Dermis microvascular lymphatic vessel endothelial cell (primary cell): ENCODE results near the gene SLC37A1. TPM values are rescaled to one million over a fixed set of nuclear protein-coding genes. Genes with fewer than 3 reads are reported as not detected.

ENCODE experiments used
- DNase-seq, 2 donors: peaks; one replicate each; pipeline versions ENCODE4 v3.0.0 to v3.0.0-alpha.2; 2010; ENCODE audit warnings: low read depth in 2 of 2
- total RNA-seq: library from RNA; depleted of rRNA; stranded (reverse); fragments of >200 nt; gene quantifications from 2 replicates; pipeline ENCODE4 v1.2.1, GENCODE V29; 2014

SLC37A1 gene
- total RNA-seq, 1 donor from 2014 or later: 10.7 TPM

DNA sequence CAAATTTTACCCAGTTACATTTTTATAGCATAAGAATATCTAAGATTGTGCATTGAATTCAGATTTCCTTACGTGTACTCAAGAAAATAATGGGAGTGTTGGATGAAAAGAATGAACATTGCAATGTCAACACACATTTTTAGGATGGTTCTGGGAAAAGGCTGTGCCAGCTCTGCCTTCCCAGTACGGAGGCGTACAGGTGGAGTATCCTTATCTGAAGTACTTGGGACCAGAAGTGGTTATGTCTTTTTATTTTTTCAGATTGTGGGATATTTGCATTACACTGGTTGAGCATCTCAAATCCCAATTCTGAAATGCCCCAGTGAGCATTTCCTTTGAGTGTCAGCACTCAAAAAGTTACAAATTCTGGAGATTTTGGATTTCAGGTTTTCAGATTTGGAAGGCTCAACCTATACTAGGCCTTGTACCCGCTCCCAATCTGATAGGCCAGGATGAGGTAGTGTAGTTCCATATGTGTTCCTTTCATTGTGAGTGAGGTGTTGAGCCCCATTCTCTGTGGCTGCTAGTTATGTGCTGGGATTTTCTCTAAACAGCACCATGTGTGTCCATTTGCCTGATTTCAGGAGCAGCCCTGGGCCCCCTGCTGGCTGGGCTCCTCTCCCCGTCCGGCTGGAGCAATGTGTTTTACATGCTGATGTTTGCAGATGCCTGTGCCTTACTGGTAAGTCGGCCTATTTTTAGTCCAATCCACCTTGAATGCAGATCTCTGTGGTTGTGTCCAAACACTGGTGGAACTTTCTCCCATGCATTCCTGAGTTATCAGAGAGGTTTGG is 60.8 kb downstream of the SLC37A1 start:
- peak in 1 of 2 donors; percentile 28 for DNase-seq

DNA sequence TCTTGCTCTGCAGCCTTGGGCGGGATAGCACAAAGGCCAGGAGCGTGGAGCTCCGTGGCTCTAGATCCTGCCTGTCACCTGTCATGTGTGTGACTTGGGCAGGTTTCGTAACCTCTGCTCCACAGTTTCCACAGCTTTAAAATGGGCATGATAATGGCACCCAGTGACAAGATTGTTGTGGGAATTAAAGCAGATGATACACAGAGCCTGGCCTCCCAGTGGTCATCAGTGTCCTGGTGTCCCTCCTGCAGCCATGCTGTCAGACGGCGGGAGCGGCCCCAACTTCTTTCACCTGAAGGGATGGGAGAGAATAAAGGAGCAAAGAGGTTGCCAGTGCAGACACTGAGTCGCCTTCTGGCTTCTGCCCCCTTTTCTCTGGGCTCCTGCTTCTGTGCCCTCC is 61.5 kb downstream of the SLC37A1 start:
- no peak for DNase-seq

DNA sequence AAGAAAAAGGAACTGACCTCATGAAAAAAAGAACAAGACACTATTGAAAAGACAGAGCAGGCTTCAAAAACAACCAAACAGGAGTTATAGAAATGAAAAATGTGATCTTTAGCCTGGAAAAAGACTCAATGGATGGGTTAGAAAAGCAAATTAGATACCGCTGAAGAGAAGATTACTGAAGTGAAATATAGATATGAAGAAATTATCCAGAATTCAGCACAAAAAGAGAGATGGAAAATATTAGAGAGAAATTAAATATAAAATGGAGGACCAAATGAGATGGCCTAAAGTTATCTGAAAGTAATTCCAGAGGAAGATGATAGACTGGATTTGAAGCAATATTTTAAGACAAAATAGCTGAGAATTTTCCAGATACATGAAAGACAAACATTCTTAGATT is 63.0 kb downstream of the SLC37A1 start:
- DNase-seq: no peak

DNA sequence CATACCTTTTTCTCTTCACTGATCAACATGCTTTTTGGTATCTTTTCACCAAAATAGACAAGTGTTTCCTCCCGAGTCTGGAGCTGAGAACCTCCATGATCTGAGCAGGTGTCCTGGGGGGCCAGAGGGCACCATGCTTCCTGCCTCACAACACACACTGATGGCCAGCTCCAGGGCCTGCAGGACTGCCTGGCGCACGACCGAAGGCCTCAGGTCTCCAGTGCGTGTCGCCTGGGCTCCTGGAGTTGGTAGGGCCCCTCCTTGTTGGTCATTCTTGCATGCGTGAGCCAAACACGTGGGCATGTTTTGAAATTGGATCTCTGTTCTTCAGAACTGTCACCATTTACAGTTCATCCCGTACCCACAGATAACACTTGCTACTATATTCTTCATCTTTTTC is 64.4 kb downstream of the SLC37A1 start:
- no peak for DNase-seq

DNA sequence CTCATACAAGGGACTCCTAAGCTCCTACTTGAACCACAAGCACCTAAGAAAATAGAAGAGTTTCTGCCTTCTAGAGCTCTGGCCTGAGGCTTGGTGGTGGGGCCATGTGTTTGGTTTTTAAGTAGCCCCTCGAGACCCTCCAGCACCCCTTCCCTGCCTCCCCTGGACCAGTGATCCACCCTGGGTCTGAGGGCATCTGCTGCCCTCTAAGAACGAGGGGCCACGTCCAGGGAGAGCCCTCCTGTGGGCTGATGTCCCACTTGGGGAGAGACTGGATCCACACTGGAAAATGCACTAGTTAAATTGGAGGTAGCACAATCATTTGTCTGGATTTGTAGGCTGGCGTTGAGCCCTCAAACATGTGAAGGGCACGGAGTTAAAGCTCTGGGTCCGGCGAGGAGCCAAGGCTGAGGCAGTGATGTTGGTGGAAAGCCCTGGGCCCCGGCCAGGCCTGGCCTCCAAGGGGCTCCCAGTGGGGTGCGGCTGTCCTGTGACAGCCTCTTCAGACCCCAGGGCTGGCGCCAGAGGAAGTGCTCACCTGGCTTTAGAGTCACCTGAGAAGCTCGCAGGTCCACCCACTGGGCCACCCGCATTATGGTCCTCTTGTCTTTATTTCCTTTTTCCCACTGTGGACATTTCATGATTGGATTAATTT is 65.2 kb downstream of the SLC37A1 start:
- no peak for DNase-seq

DNA sequence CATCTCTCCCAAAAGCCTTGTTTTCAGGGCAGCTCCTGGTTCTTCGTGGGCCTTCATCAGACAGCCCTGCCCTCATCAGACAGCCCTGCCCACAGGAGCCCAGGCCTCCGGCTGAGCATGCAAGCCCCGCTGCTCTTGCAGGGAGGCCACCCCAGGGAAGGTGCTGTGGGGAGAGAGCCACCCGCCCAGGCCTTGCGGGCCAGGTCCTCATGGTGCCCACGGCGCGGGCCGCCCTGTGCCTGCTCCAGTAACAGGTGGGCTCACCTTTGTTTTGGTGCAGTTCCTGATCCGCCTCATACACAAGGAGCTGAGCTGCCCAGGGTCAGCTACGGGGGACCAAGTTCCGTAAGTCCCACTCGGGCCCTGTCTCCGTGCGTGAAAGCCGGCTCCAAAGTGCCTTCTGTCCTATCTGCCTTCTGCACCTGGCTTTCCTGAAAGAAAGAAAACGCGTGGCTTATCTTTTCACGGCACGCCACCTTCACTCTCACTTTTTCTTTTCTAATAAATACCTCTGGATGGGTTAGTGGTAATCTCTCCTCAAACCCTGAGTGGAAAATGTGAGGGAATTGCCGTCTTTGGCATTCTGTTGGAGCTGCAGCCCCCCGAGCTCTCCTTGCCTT is 65.9 kb downstream of the SLC37A1 start:
- no peak for DNase-seq

DNA sequence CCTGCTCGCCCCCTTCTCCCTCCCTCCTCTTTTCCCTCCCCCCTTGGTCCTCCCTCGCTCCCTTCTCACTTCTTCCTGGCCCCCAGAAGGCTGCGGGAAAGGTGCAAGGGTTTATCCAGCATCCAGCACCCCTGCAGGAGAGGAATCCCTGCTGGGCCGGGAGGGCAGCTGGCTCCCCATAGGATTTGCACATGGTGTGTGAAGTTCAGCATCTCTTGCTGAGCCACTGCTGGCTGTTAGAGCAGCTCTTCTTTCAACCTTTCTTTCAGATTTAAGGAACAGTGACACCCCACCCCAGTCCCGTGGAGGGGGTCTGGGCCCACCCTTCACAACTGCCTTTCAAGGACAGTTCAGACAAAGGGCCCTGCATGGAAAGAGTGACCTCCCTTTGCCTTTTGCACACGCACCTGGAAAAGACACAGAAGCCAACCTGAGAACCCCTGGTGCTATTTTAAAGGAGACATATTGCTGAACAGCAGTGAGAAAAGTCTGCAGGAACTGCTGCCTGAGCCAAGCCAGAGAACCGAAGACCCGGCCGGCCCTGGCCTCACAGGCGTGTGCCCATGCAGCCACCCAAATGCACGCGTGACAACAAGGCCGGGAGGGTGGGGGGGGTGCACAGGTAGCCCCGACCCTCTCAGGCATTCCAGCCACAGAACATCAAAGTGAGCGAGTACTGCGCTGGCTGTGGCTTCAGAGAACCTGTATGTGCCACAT is 66.6 kb downstream of the SLC37A1 start:
- DNase-seq: no peak

DNA sequence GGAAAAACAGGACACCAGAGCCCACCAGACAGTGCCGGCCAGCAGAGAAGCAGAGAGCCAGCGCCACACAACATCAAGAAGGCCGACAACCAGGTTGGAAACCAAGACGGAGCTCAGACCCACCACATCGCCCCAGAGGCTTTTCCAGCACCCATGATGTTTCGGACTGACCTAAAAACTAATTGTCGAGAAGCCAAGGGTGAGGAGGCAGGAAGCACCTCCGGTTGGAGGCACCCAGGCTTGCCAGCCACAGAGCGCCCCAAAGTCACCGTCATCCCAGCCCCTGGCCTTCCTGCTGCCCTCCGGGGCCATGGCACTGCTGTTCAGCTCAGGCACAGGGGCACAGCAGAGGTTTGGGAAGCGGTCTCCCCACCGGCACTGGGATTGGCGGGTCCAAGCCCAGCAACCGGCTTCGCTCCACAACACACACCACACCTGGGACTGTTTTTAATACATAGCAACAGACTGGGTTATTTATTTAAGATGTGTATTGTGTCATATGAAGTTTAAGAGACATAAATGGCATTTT is 67.2 kb downstream of the SLC37A1 start:
- no peak for DNase-seq

DNA sequence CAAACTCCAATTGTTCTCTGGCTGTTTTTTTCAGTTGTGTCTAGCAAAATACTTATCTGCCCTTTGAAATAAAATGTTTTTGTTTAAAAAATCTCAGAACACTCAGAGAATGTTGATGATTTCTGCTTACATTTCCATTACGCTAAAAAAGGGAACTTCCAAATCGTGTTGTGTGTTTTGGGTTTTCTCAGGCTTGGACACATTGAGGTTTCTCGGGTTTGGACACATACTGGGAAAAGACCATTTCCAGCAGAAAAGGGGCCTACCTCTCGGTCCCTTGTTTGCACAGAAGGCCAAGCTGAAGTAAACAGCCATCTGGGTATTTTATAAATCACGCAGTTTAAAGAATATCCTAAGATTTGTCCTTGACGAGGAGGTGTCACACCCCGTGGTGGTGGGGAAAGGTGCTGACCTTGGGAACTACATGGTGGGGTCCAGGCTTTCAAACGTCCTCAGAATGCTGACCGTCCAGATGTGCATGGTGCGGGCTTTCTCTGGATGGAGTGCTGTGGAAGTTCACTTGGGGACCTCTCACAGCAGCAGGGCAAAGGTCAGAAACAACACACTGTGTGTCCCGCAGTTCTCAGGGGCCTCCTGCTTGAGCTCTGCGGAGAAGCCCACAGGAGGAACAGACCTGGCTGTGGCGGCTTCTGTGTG is 67.8 kb downstream of the SLC37A1 start:
- no peak for DNase-seq

DNA sequence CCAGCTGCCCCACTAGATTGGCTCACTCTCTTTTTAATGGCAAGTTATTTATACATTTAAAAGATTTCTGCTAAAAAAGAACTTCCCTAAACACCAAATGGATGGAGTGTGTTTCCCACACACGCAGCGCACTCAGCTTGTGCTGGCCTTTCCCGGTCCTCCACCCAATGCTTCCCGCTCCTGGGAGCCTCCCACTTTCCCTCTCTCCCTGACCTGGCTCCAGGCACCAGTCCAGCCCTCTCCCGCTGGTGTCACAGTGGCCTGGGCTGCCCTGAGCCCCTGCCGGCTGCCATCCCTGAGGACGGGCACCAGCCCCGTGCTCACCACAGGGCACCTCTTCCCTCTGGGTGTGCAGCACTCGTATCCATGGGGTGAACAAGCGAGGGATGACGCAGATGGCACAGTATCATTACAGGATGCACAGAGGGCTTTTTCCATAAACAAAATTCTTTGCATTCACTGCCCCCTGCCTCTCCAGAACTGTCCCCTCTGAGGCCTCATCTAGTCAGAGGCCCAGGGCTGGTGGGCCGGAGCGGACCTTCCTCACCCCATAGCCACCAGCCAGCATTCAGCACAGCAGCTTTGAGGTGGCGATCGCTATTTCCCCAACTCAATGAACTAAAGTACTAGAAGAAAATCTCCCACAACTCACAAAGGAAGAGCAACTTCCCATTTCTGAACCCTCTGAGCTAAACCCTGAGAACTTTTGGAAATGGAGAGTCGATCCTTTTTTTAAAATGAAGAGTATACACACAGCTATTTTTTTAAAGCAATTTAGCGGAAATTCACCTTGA is 68.5 kb downstream of the SLC37A1 start:
- DNase-seq: no peak

DNA sequence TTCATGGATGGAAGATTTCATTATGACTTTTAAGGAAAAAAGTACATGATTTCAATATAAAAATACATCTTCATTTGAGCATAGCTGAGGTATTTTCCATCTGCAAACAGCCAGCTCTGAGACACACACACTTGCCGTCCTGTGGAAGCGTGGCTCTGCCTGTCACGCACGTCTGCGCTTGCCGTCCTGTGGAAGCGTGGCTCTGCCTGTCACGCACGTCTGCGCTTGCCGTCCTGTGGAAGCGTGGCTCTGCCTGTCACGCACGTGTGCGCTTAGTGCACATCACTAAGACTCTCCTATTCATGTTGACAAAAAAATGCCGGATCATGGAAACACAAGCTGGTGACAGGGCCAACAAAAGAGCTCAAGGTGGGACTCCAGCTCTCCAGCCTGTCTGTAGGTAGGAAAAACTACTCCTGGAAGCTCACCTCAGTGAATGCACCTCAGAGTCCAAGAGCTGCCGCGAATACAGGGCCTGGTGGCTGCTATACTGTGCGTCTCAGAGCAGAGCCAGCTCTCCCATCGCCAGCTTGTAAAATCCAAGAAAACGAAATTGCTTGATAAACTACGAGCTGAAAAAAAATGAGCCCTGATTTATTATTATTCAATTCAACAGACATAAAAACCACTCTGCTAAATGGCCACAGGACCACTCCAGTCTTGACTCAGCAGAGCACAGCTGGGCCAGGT is 69.3 kb downstream of the SLC37A1 start:
- no peak for DNase-seq

DNA sequence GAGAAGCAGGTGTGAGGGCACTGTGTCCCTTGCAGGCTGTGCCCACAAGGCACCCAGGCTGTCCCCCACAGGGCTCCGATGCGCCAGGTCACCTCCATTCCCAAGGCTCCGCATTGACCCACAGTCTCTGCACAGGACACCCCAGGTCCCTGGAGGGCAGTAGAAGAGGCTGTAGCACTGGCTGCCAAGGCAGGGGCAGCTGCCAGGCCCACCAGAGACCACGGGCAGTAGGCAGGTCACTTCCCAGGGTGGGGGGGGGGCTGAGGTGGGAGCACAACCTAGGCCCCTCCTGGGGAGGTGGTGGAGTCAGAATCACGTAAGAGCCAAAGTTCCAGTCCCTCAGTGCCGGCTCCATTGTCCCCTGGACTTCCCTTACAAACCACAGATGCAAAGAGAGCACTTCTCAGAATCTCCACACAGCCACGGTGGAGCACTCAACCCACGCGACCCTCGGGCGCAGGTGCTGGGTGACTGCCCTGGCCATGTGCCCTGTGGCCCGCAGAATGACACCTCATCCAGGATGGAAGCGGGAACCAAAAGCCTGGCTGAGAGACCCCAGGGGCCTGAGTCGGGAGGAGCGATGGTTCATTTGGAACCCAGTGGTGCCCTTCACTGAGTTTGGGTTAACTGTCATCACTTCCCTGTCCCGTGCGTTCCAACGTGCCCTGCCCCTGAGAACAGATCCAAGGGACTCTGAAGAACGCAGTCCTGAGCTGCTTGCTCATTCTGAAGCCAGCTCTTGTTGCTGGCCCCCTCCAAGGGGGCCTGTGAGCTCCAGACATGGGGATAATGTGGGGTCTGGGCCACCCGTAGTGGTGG is 70.0 kb downstream of the SLC37A1 start:
- DNase-seq: no peak

DNA sequence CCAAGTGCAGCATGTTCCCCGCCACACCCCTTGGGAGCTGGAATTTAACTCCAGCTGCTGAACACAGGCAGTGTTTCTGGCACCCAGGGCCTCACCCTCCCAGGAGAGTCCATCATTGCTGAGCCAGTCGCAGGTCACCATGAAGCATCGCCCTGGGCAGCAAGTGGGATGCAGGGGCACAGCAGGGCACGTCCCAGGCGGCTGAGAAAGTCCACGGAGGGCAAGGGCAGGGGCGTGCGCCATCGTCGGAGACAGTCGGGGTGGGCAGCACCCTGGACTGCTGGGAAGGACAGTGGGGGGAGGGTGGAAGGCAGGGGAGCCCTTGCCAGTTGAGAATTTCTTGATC is 70.6 kb downstream of the SLC37A1 start:
- DNase-seq: no peak

DNA sequence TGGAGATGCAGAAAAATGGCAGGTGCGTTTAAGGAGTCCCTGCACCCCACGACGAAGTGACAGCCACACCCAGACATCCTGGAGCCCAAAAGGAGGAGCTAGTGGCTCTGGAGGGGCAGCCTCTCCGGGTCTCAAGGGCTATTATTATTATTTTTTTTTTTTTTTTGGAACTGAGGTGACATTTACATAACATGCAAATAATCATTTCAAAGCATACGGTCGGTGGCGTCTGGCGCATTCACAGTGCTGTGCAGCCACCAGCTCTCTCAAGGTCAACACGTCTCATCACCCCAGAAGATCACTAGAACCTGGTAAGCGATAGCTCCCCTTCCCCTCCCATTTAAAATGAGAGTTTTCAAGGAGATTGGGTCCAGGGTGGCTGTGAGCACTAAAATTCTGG is 72.2 kb downstream of the SLC37A1 start:
- no peak for DNase-seq

DNA sequence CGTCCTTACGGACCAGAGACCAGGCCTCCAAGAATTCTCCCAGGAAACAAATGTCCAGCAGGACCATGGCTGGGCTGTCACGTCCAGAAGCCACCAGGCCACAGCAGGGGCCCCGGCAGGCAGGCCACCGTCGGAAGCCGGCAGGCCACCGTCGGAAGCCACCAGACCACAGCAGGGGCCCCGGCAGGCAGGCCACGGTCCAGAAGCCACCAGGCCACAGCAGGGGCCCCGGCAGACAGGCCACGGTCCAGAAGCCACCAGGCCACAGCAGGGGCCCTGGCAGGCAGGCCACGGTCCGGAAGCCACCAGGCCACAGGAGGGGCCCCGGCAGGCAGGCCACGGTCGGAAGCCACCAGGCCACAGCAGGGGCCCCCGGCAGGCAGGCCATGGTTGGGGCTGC is 72.8 kb downstream of the SLC37A1 start:
- no peak for DNase-seq

DNA sequence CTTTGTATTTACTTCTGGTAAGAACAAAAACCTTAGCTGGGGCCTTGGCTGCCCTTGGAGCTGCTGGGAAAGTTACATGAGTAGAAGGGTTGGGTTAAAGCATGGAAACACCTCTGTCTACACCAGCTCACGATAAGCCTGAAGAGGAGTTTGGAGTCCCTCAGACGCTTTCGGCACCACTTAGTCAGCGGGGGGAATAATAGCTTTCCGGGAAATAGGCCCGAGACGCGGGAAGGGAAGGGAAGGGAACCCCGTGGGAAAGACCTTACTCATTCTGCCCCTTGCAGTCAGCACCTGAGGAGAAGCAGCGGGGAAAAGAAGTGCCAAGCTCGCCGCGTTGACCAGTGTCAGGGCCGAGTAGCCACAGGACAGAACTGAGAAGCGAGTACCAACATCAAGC is 73.4 kb downstream of the SLC37A1 start:
- no peak for DNase-seq

DNA sequence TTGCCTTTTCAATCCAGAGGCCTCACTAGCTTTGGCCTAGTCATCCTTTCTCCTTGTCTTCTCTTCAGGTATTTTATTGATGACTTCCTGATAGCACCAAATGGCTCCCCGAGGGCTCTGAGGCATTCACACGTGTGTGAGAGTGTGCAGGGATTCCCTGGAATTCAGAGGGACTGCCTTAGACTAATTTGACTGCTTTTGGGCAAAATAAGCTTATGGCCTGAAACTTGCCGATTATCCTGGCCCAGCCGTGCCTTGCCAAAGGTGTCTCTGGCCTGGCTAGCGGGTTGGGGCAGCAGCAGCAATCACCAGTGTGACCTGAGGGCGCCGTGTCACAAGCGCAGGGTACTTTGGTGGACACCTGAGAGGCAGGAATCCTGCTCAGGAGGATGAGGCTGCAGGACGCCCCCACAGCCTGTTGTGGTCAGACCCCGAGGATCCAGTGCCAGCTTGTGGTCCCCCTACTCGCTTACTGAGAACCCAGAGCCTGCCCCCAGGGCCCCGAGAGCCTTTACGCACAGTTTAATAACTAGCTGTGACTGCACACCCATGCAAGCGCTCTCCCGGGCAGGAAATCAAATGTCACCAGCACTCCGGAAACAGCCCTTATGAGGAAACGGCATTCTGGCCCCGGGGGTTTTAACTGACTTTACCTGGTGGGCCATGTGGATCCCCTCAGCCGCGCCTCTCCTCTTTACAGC is 76.9 kb downstream of the SLC37A1 start:
- no peak for DNase-seq

DNA sequence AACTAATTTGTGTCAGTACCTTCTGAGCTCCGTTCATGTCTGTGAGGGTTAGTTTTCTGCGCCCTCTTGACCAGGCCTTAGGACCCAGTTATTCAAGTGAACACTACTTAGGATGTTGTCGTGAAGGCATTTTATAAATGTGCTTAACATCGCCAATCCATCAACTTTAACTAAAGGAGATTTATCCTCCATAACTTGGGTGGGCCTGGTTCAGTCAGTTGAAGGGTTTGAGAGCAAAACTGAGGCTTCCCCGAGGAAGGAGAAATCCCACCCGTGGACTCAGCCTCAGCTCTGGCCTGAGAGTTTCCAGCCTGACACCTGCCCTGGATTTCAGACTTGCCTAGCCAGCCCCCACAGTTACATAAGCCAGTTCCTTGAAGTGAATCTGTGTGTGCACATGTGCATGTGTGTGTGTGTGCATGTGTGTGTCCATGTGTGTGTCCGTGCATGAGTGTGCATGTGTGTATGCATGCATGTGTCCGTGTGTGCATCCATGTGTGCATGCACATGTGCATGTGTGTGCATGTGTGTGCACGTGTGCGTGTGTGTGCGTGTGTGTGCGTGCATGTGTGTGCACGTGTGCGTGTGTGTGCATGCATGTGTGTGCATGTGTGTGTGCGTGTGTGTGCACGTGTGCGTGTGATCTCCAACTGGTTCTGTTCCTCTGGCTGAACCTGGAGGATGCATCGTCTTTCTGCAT is 77.7 kb downstream of the SLC37A1 start:
- no peak for DNase-seq
